Measurements from ENCODE around the gene UNKL.

GRCh38 chr16:1367486-1368174 lies 46.9 kb downstream of the UNKL start:
- TF ChIP-seq ZNF423 (tag by site-specific recombination; IDR thresholded peaks at IDR 0.05) (no peak), ZNF830 (tag by site-specific recombination; IDR thresholded peaks at IDR 0.05; ENCODE audit: low read depth) (no peak), ZNF10 (tag by site-specific recombination; IDR thresholded peaks at IDR 0.05) (no peak), CTCF (tag by site-specific recombination; IDR thresholded peaks at IDR 0.05) (no peak), KLF9 (tag by site-specific recombination; IDR thresholded peaks at IDR 0.05; ENCODE audit: low read depth) (no peak), PATZ1 (tag by site-specific recombination; IDR thresholded peaks at IDR 0.05) (no peak), GLIS2 (tag by site-specific recombination; IDR thresholded peaks at IDR 0.05) (no peak), ZNF747 (tag by site-specific recombination; IDR thresholded peaks at IDR 0.05) (no peak), ZNF544 (tag by site-specific recombination; IDR thresholded peaks at IDR 0.05) (no peak), ZNF335 (tag by site-specific recombination; conservative IDR thresholded peaks at IDR 0.05) (no peak), ZNF138 (tag by site-specific recombination; IDR thresholded peaks at IDR 0.05; ENCODE audit: borderline replicate concordance) (no peak), MZF1 (tag by site-specific recombination; IDR thresholded peaks at IDR 0.05; ENCODE audit: borderline replicate concordance) (no peak), OSR2 (tag by site-specific recombination; IDR thresholded peaks at IDR 0.05) (no peak)
